CD4-positive, alpha-beta T cell treated with Interleukin-17A for 1 hour (primary cell): ENCODE measurements around the gene CMIP.
A peak's percentile ranks its signal among the peaks of the same experiment; 100 is the strongest.

Experiments
- DNase-seq: peaks from one replicate; pipeline ENCODE4 v3.0.0-alpha.2; 2020

The CMIP gene

DNA sequence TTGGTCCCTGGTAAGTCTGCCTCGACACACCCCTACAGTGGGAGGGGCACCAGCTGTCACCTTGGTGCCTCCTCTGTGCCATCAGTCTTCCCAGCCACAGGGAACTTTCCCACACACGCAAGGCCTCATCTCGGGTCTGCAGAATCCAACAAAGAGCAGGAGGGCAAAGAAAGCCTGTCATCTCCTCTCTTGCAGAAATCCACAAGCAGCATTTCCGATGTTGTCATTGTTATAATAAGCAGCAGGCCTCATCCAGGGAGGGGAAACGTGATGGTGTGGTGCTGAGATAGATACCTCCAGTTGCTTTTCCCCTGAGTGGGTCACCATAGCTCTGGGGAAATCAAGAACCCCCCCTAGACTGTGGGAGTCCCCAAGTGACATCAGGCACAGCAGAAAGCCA is 110.4 kb downstream of the CMIP start:
- no peak for DNase-seq

DNA sequence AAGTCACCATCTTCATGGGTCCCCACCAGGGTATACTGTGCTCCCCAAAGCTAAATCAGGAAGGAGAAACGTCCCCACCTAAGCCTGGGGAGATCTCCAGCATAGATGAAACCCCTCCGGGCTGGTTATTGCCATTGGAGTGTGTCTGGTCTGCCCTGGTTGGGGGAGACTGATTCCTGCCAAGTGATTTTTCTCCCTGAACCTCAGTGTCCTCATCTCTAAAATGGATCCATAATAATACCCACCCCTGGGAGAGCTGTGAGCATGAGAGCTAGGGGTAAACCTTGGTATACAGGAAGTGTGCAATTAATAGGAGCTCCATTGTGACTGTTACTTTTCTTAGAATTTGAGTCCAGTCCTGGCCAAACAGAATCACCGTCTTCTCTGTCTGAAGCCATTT is 111.1 kb downstream of the CMIP start:
- no peak for DNase-seq

DNA sequence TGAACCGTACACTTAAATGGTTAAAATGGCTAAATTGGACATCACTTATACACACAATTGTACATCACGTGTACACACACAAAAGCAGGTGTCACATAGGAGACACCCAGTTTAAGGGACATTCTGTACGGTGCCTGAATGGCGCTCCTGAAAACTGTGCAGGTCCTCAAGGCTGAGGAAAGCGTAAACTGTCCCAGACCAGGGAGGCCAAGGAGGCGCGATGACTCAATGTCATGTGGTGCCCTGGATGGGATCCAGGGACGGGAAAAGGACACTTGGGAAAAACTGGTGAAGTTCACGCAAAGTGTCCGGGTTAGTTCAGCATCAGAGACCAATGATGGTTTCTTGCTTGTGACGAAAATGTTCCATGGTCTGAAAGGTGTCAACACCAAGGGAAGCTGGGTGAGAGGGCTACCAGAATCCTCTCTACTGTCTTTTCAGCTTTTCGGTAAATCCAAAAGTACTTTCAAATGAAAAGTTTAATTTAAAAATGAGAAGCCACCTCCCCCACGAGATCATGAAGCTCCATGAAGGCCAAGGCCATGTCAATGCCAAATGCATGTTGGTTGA is 112.2 kb downstream of the CMIP start:
- no peak for DNase-seq

DNA sequence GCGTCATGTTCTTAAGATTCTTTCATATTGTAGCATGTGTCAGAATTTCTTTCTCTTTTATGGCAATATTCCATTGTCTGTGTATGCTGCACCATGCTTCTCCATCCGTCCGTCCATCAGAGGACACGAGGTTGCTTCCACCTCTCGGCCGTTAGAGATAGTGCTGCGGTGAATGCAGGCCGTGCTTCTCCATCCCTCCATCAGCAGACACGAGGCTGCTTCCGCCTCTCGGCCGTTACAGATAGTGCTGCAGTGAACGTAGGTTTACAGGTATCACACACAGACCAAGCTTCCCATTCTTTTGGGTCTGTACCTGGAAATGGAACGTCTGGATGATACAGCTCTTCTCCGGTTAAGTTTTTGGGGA is 113.5 kb downstream of the CMIP start:
- DNase-seq = no peak

DNA sequence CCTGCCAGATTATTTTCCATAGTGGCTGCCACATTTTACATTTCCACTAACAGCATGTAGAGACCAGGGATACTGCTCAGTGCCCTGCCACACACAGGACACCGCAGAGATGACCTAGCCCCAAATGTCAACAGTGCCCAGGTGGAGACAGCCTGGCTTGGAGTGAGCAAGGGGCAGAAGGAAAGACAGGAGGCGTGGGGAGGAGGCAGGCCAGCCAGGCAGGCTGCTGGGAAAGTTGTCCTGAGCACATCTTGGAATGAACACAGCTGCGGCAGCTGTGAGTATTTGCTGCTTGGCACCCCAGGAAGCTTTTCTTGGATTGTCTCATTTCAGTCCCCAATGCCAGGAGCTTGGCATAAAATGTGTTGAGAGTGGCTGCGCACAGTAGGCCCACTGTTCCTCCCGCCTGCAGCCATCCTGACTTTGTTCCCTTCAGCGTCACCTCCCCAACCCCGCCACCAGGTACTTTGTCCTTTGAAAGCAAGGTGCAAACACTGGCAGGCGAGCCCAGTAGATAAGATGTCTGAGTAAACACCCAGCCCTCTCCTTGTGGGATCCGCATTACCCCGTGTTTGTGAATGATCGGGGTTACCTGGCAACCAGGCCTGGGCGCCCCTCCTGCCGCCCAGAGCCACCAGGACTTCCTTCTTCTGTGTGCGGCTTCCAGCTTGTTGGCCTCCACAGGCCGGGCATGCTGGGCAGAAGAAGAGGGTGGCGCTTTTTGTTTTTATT is 114.0 kb downstream of the CMIP start:
- peak; percentile 16 for DNase-seq

DNA sequence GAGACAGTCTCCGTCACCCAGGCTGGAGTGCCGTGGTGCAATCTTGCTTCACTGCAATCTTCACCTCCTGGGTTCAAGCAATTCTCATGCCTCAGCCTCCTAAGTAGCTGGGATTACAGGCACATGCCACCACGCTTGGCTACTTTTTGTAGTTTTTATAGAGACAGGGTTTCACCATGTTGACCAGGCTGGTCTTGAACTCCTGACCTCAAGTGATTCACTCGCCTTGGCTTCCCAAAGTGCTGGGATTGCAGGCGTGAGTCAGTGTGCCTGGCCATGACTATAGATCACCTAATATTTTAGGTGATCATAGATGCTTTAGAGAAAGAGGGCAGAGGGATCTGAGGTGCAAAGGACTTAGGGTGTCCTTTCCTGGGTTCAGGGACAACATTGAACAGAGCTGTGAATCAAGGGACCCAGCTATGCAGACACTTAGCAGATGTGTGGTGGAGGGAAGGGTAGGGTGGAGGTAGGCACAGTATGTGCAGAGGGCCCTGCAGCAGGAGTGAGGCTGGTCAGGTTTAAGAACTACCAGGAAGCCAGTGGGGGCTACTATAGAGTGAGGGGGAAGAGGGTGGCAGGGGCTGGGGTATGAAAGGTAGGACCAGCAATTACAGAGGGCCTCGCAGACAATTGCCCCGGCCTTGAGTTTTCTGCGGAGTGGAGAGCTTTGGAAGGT is 116.5 kb downstream of the CMIP start:
- DNase-seq = no peak

DNA sequence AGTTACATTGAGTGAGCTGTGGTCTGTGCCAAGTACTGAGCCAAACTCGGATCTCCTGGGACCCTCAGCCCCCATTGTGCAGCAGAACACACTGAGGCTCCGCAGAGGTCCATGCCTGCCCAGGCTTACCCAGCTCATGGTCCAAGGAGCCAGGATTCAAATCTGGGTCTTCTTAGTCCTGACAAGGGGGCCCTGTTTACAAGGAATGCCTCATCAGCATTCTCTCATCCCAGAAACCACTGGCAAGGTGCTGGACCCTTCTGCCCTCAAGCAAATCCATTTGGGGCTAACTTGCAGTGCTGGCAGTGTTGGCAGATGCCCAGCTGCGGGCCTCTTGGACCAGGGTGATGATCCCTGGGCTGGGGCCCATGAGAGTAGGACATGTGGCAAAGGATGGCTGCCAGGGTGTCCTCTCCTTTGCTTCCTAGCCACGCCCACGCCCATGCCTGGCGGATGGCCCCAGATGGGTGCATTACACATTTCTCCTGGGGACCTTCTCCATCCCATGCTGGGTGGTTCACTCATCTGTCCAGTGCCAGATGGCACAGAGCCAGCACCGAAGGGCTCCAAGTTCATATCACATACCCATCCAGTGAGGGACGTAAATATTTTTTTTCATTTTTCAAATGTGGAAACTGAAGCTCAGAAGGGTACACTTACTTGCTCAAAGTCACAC is 117.7 kb downstream of the CMIP start:
- DNase-seq = no peak

DNA sequence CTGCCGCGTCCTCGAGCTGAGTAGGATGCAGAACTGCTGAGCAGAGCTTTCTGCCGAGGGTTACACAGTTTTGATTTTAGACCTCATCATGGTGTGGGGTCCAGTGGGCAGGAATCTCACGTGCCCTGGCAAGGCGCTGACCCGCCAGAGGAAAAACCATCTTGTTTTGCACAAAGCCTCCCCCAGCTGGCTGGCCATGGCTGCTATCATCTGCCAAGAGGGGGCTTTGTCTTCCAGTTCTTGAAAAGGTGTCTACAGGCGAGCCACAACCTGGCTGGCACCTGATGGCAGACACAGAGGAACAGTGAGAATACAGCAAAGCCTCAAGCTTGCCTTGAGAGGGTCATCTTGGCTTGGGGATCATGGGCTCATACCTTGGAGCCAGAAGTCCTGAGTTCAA is 118.3 kb downstream of the CMIP start:
- no peak for DNase-seq

DNA sequence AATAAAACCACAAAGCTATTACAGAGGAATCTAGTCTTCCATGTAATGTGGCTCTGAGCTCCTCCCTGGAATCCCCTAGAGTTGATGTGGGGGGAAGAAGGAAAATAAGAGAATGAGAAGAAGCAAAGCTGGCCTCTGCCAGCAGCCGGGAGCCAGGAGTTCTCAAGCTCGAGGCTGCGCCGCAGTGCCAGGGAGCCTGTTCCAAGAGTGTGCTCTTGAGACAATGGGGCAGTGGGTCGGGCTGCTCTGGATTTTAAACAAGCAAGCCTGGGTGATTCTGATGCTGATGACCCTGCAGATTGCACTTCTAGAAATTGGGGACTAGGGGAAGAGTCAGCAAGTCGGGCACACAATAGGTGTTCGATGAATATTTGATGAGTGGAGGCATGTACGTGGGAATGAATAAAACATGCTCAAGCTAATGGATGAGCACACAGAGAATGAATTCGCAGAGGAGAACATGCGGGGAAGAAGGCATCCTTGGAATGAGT is 119.9 kb downstream of the CMIP start:
- no peak for DNase-seq

DNA sequence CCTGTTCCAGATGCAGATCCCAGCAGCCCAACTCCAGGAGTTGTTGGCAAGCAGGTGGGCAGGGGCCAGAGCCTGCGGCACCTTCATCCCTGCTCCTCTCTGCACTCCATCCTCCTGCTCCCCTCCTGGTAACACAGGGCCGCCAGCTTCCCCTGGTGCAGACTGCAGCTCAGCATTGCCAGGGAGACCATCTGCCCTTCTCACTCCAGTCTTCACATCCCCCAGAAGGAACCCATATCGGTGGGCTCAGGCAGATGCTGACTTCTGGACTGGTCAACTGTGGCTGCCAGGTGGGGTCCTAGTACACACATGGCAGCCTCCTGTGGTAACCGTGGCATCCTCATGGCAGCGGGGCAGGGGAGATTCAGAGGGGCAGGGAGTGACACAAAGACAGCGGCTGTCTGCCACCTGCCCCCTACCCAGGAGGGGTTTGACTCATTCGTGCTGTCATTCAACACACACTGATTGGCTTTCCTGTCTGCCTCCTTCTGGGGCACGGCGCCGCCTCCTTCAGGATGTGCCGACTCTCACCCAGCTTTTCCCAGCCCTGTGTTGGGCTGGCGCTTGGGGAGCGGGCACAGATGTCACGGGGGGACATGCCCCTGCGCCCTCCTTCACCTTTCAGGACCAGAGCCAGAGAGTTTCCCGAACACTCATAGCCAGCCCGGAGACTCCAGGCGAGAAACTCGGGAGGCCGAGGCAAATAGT is 120.9 kb downstream of the CMIP start:
- DNase-seq = no peak

DNA sequence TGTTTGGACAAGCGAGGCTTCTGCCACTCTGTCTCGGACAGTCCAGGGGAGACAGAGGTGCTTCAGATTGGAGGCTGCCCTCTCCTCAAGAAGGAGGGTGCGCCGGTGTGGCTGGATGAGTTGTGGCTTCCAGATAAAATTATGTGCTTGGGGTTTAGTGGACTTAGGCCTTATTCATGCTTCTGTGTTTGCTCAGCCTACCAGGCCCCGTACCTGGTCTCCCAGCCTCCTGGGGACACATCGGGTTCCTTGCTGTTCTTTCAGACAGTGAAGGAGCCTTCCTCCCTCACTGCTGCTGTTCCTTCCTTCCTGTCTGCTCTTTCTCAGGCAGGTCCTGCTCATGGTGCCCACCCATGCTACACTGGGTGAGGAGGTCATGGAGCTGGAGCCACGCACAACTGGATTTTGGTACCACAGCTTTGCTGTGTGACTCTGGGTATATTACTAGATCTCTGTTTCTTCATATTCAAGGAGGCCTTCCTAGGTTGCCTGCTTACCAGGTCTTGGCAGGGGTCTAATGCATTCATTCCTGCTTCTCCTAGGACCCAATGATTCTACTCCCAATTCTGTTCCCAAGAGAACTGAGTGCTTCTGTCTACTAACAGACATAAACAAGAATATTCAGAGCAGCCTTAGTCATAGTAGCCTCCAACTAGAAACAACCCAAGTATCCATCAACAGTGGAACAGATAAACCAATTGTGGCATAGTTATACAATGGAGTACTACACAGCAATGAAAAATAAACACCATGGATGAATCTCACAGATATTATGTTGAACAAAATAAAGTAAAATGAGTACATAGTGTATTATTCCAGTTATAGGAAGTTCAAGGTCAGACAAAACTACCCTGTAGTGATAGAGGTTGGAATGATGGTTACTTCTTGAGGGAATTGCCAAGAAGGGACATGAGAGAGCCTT is 121.7 kb downstream of the CMIP start:
- no peak for DNase-seq

DNA sequence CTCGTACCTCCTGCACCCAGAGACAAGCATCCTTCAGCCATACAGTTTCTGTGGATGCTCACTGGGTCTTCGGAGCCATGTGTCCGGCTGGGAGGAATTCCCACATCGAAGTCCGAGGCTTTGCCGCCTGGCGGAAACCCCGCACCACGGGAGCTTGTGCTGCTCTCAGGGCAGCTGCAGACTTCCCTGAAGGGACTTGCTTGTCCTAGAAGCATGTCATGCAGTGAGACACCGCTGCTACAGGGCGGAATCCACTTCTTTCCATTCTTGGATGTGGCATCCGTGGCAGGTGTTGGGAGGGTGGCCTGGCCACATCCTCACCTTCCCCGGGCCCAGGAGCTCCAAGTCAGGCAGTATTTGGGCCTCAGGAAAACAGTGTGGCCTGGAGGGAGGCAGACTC is 122.5 kb downstream of the CMIP start:
- no peak for DNase-seq

DNA sequence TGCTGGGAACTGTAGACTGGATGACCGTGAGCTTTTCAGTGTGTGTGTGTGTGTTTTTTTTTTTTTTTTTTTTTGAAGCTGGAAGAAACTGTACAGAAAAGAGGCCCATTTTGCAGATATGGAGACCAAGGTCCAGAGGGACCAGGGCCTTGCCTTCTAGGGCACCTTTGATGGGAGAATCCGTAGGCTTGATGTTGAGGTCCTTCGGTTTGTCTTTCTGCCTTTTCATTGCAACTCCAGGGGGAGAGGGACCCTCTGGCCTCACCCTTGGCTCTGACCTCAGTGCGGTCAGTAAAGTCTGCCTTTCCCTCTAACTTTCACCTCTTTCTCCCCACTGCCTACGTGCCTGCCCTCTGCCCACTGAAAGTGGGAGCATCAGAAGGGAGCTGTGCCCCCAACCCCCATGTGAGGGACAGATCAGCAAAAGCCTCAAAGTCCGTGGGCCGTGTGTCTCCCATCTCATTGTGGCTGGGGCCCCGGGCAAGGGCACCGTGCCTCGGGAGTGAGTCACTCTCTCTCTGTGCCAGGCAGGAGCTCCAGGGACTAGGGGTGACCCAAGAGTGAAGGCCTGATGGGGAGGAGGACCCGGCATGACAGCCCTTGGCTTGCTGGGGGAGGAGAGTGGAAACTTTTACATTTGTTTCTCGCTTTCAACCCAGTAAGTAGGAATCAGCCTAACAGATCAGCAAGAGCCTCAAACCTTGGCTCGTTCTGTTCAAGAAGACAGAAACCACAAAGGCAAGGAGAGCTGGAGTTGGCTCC is 123.6 kb downstream of the CMIP start:
- no peak for DNase-seq

DNA sequence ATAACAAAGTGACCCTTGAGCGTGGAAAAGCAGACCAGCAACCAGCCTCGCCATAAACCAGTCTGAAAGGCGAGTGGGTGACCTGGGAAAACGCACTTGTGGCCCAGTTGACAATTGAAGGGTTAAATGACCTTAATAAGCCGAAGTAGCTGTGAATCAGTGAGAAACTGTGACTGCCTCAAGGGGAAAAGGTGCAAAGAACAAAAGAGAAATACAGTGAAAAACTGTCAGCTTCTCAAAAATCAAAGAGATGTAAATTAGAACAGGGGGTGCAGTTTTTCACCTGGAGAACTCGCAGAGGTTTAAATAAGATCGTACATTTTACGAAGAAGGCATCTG is 124.1 kb downstream of the CMIP start:
- DNase-seq = no peak

DNA sequence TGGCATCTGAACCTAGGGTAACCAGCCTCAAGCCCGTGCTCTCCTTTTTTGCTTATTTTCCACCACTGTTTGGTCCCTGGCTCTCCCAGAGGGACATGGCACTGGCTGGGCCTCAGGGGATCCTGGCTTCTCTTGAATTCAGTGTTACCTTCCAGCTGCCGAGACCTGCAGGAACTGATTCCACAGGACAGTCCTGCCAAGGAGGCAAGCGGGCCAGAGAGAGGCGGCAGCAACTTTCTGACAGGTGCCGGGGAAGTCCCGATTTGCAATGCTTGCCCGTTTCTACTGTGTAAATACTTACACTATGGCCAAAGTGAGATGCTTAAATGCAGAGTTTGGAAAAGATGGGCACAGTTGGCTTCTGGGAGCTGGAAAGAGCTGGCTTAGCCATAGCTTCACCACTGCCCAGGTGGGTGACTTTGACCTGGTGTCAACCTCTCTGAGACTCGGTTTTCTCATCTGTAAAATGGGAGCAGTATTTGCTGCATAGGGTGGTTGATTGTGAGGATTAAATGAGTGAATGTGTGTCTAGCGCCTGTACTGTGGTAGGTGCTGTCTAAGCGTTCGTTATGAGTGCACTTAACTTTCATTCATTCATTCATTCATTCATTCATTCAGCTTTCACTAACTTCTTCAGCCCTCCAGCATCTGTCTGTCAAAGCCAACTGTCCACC is 124.9 kb downstream of the CMIP start:
- no peak for DNase-seq

DNA sequence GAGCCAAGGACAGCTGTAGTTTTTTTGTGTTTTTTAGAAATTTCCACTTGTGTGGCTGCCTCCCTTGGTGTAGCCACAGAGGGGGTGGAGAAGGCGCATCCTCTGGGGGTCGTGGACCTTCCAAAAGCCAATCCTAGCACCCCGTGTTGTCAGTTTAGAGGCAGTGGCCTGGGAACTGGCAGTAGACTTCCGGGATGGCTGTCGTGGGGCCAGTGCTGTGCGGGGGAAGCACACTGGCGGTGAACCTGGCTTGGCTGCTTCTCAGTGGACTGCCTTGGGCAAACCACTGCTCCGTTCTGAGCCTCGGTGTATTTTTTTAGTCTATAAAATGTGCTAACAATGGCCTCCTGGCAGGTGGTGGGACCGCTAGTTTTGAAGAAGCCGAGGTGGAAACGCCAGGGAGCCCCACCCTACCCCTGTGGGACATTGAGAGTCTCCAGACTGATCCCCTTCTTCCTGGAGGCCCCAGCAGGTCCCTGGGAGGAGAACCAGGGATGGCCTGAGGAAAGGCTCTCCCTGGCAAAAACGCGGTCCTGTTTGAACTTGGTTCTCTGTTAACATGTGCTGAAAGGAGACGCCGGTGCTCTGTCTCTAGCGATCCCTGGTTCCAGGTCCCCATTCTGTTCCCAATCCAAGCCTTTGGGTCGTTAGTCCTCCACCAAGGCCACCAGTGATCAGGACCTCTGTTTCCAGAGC is 125.7 kb downstream of the CMIP start:
- DNase-seq = no peak

DNA sequence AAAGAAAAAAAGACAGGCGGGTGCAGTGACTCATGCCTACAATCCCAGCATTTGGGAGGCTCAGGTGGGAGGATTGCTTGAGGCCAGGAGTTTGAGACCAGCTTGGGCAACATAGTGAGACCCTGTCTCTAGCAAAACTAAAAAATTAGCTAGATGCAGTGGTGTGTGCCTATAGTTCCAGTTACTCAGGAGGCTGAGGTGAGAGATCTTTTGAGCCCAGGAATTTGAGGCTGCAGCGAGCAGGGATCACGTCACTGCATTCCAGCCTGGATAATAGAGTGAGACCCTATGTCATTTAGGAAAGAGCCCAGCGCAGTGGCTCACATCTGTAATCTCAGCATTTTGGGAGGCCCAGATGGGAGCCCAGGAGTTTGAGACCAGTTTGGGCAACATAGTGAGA is 126.6 kb downstream of the CMIP start:
- no peak for DNase-seq

DNA sequence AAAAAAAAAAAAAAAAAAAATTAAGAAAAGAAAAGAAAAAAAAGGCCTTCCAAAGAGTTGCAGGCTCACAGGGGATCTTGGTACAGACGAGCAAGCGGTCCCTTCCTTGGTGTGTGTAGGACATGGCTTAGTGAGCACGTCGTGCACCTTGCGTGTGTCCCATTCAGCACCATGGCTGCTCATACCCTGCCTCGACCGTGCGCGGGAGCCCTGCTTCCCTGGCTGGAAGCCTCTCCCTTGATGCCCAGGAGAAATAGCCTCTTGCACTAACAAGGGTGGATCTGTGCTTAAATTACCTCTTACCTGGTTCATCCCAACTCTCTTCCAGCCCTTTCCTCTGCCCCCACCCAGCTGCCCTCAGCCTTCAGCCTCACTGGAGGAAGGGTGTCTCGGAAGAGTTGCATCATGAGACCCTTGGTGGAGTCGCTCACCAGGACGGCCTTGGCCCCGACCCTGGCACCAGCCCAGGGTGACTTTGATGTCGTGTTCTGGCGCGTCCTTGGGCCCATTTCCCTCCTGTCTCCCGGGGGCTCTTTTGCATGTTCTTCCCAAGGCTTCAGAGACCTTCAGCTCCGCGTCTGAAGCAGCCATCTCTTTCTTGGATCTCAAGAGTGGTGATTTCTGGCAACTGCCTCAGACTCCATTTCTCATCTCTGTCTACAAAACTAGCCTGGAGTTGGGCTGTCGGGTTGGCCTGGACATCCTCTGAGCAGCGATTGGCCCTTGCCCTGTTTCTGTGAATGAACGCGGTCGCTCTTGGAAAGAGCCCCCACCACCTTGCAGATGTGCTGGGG is 127.2 kb downstream of the CMIP start:
- DNase-seq = no peak
